Breast epithelium (tissue), 3 donors: ENCODE results near the gene OSBPL2.

ENCODE experiments used
- CTCF ChIP-seq, 3 donors: fragments of 450-650 bp; IDR thresholded peaks; one replicate each; pipeline ENCODE4 v1.5.1; 2016 to 2017; ENCODE audit warnings: antibody characterized with exemption in 3 of 3, mild to moderate bottlenecking in 3 of 3, moderate library complexity in 3 of 3
- POLR2A ChIP-seq: fragments of 450-650 bp; IDR thresholded peaks from one replicate; pipeline ENCODE4 v1.6.1; 2016; ENCODE audit warnings: antibody characterized with exemption, mild to moderate bottlenecking, moderate library complexity
- POLR2AphosphoS5 ChIP-seq, 3 donors: sonication (generic); formaldehyde crosslinking; IDR thresholded peaks; one replicate each; pipeline ENCODE4 v1.6.1; 2017; ENCODE audit warnings: antibody characterized with exemption in 3 of 3

GRCh38 chr20:62235777-62236157 lies 2.6 kb upstream of the OSBPL2 start:
- no peak for TF ChIP-seq POLR2A
- TF ChIP-seq CTCF (IDR thresholded peaks at IDR 0.05), result no peak
- no peak for TF ChIP-seq POLR2AphosphoS5 (IDR thresholded peaks at IDR 0.05)
